ENCODE data around the gene TENM4.

DNA sequence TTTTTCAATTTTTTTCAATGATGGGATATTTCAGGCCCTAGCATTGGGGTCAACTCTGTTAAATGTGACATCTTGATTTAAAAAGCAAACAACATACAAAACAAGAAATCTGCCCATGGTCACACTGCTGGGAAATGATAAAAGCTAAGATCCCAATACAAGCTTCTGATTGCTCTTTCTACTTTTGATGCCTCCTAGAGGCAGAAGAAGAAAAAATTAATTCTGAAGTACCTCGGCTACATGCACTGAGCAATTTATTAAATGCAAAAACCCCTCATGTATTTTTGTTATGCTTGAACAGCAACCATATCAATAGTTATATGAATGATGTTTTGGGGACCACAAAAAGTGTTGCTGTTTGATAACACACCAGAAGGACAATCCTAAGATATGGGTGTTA lies 524.1 kb downstream of the TENM4 start:
- TF ChIP-seq, protein P1, sequence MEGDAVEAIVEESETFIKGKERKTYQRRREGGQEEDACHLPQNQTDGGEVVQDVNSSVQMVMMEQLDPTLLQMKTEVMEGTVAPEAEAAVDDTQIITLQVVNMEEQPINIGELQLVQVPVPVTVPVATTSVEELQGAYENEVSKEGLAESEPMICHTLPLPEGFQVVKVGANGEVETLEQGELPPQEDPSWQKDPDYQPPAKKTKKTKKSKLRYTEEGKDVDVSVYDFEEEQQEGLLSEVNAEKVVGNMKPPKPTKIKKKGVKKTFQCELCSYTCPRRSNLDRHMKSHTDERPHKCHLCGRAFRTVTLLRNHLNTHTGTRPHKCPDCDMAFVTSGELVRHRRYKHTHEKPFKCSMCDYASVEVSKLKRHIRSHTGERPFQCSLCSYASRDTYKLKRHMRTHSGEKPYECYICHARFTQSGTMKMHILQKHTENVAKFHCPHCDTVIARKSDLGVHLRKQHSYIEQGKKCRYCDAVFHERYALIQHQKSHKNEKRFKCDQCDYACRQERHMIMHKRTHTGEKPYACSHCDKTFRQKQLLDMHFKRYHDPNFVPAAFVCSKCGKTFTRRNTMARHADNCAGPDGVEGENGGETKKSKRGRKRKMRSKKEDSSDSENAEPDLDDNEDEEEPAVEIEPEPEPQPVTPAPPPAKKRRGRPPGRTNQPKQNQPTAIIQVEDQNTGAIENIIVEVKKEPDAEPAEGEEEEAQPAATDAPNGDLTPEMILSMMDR (IDR thresholded peaks at IDR 0.05), result no peak
- no peak for TF ChIP-seq POLR2A (IDR thresholded peaks at IDR 0.05)
